ENCODE data around the gene TRIM38.
"Not testable (repeated sequence)": the region's sequence is repeated elsewhere in the genome, so short reads cannot be mapped to it uniquely, and the experiment has no call there.

Gene TRIM38

GRCh38 chr6:25927178-25927577 is 35.4 kb upstream of the TRIM38 start:
- Histone ChIP-seq H3K36me3 (ENCODE audit: insufficient read depth, low read length) (no peaks in the 10 kb centered on the region), H3F3A (ENCODE audit: low read depth) (peaks cover 4% of the 10 kb centered on the region), H3K9me3 (ENCODE audit: insufficient read depth, low read depth, low read length) (no peaks in the 10 kb centered on the region), H3K4me3 (ENCODE audit: low read length, poor library complexity, severe bottlenecking) (no peak overlapping the region), H3K9ac (ENCODE audit: low read depth, low read length, poor library complexity, severe bottlenecking) (no peak overlapping the region), H3K79me2 (ENCODE audit: insufficient read depth, low read length) (no peaks in the 10 kb centered on the region), H3K4me1 (ENCODE audit: insufficient read depth, low read length, poor library complexity, severe bottlenecking) (peaks cover 5% of the 10 kb centered on the region), H3K9me2 (replicated peaks; ENCODE audit: low read depth, low read length) (no peaks in the 10 kb centered on the region), H2AFZ (ENCODE audit: low read length) (no peak overlapping the region), H3K4me2 (ENCODE audit: low read depth, low read length, poor library complexity, severe bottlenecking) (no peak overlapping the region), H3K27me3 (ENCODE audit: insufficient read depth, low read length, poor library complexity, severe bottlenecking) (peaks cover 29% of the 10 kb centered on the region), H4K20me1 (ENCODE audit: insufficient read depth, low read length, poor library complexity, severe bottlenecking) (no peaks in the 10 kb centered on the region)
- TF ChIP-seq EZH2phosphoT487 (IDR thresholded peaks at IDR 0.05; ENCODE audit: borderline replicate concordance), result no peak
- TF ChIP-seq CTCF (conservative IDR thresholded peaks at IDR 0.05; ENCODE audit: low read length), result no peak

GRCh38 chr6:25927756-25928216 is 34.8 kb upstream of the TRIM38 start:
- H3K4me2 ChIP-seq (ENCODE audit: low read depth, low read length, poor library complexity, severe bottlenecking), result no peak overlapping the region
- no peaks in the 10 kb centered on the region for H3K79me2 ChIP-seq (ENCODE audit: insufficient read depth, low read length)
- H2AFZ ChIP-seq (ENCODE audit: low read length), result no peak overlapping the region

GRCh38 chr6:25928562-25929324 is 33.9 kb upstream of the TRIM38 start:
- no peaks in the 10 kb centered on the region for H3K9me2 ChIP-seq (replicated peaks; ENCODE audit: low read depth, low read length)
- peaks cover 4% of the 10 kb centered on the region for H3F3A ChIP-seq (ENCODE audit: low read depth)
- peaks cover 5% of the 10 kb centered on the region for H3K4me1 ChIP-seq (ENCODE audit: insufficient read depth, low read length, poor library complexity, severe bottlenecking)
- H3K79me2 ChIP-seq (ENCODE audit: insufficient read depth, low read length), result no peaks in the 10 kb centered on the region
- no peak overlapping the region for H2AFZ ChIP-seq (ENCODE audit: low read length)
- H3K27me3 ChIP-seq (ENCODE audit: insufficient read depth, low read length, poor library complexity, severe bottlenecking), result peaks cover 18% of the 10 kb centered on the region
- TF ChIP-seq CTCF (conservative IDR thresholded peaks at IDR 0.05; ENCODE audit: low read length), result no peak
- TF ChIP-seq EZH2phosphoT487 (IDR thresholded peaks at IDR 0.05; ENCODE audit: borderline replicate concordance), result no peak
- no peak overlapping the region for H3K4me3 ChIP-seq (ENCODE audit: low read length, poor library complexity, severe bottlenecking)
- H3K4me2 ChIP-seq (ENCODE audit: low read depth, low read length, poor library complexity, severe bottlenecking), result no peak overlapping the region
- no peak overlapping the region for H3K9ac ChIP-seq (ENCODE audit: low read depth, low read length, poor library complexity, severe bottlenecking)
- H3K9me3 ChIP-seq (ENCODE audit: insufficient read depth, low read depth, low read length), result no peaks in the 10 kb centered on the region
- no peaks in the 10 kb centered on the region for H4K20me1 ChIP-seq (ENCODE audit: insufficient read depth, low read length, poor library complexity, severe bottlenecking)
- H3K36me3 ChIP-seq (ENCODE audit: insufficient read depth, low read length), result no peaks in the 10 kb centered on the region

More at GRCh38 chr6:25927756-25928216, 34.8 kb upstream of the TRIM38 start:
- H3K36me3 ChIP-seq (ENCODE audit: insufficient read depth, low read length), result no peaks in the 10 kb centered on the region
- H3K9me2 ChIP-seq (replicated peaks; ENCODE audit: low read depth, low read length), result no peaks in the 10 kb centered on the region
- H3F3A ChIP-seq (ENCODE audit: low read depth), result peaks cover 4% of the 10 kb centered on the region
- no peaks in the 10 kb centered on the region for H3K9me3 ChIP-seq (ENCODE audit: insufficient read depth, low read depth, low read length)
- no peak overlapping the region for H3K4me3 ChIP-seq (ENCODE audit: low read length, poor library complexity, severe bottlenecking)
- peaks cover 5% of the 10 kb centered on the region for H3K4me1 ChIP-seq (ENCODE audit: insufficient read depth, low read length, poor library complexity, severe bottlenecking)
- TF ChIP-seq CTCF (conservative IDR thresholded peaks at IDR 0.05; ENCODE audit: low read length) (no peak), EZH2phosphoT487 (IDR thresholded peaks at IDR 0.05; ENCODE audit: borderline replicate concordance) (no peak)
- H3K27me3 ChIP-seq (ENCODE audit: insufficient read depth, low read length, poor library complexity, severe bottlenecking), result peaks cover 27% of the 10 kb centered on the region
- H3K9ac ChIP-seq (ENCODE audit: low read depth, low read length, poor library complexity, severe bottlenecking), result no peak overlapping the region
- no peaks in the 10 kb centered on the region for H4K20me1 ChIP-seq (ENCODE audit: insufficient read depth, low read length, poor library complexity, severe bottlenecking)

GRCh38 chr6:25929785-25930184 is 32.8 kb upstream of the TRIM38 start:
- H3K79me2 ChIP-seq (ENCODE audit: insufficient read depth, low read length); H3K9me3 ChIP-seq (ENCODE audit: insufficient read depth, low read depth, low read length); H3K9me2 ChIP-seq (replicated peaks; ENCODE audit: low read depth, low read length); H3F3A ChIP-seq (ENCODE audit: low read depth); H3K36me3 ChIP-seq (ENCODE audit: insufficient read depth, low read length); H3K4me3 ChIP-seq (ENCODE audit: low read length, poor library complexity, severe bottlenecking); H2AFZ ChIP-seq (ENCODE audit: low read length); H3K9ac ChIP-seq (ENCODE audit: low read depth, low read length, poor library complexity, severe bottlenecking); H3K4me2 ChIP-seq (ENCODE audit: low read depth, low read length, poor library complexity, severe bottlenecking); H4K20me1 ChIP-seq (ENCODE audit: insufficient read depth, low read length, poor library complexity, severe bottlenecking): not testable (repeated sequence)
- H3K27me3 ChIP-seq (ENCODE audit: insufficient read depth, low read length, poor library complexity, severe bottlenecking), result peaks cover 13% of the 10 kb centered on the region
- peaks cover 12% of the 10 kb centered on the region for H3K4me1 ChIP-seq (ENCODE audit: insufficient read depth, low read length, poor library complexity, severe bottlenecking)

Measured in Loucy (cell line).